ENCODE data around the gene SIL1. TPM values are rescaled to one million over a fixed set of nuclear protein-coding genes. Genes with fewer than 3 reads are reported as not detected.
A peak's percentile ranks its signal among the peaks of the same experiment; 100 is the strongest.

The SIL1 gene
- total RNA-seq, 4 donors from 2014 or later, result 20.3 to 39.2 (median 29.1) TPM

- TF ChIP-seq EP300 (IDR thresholded peaks at IDR 0.05) (no peak), CTCF (IDR thresholded peaks at IDR 0.05) (no peak), POLR2AphosphoS5 (IDR thresholded peaks at IDR 0.05) (peak; percentile 9 to 52)
- Histone ChIP-seq H3K27ac (replicated peaks in 1 of 4) (peak overlapping the region; percentile 80 to 91 (median 88)), H3K27me3 (no peaks in the 10 kb centered on the region), H3K4me3 (no peak overlapping the region), H3K9me3 (no peaks in the 10 kb centered on the region), H3K36me3 (no peaks in the 10 kb centered on the region), H3K4me1 (peaks cover 38 to 56% (median 54%) of the 10 kb centered on the region in 4 donors)
- no peak for DNase-seq (ENCODE audit: extremely low spot score)
- 17% methylated on average over 3 of the region's 3 CpGs for WGBS
- intact Hi-C loops (cut with DNase I), result no loop called here
Measured at GRCh38 chr5:139132515-139132914, 65.7 kb downstream of the SIL1 start.

GRCh38 chr5:139131921-139132432 lies 66.2 kb downstream of the SIL1 start:
- Histone ChIP-seq H3K4me3 (peak overlapping the region in 3 of 4 donors; percentile 34 to 44 (median 36)), H3K27me3 (no peaks in the 10 kb centered on the region), H3K36me3 (no peaks in the 10 kb centered on the region), H3K9me3 (no peaks in the 10 kb centered on the region), H3K27ac (replicated peaks in 1 of 4) (peak overlapping the region; percentile 80 to 91 (median 88)), H3K4me1 (peaks cover 39 to 60% (median 55%) of the 10 kb centered on the region in 4 donors)
- no peak for TF ChIP-seq CTCF (IDR thresholded peaks at IDR 0.05)
- no peak for TF ChIP-seq EP300 (IDR thresholded peaks at IDR 0.05)
- TF ChIP-seq POLR2AphosphoS5 (IDR thresholded peaks at IDR 0.05), result no peak
- no peak for TF ChIP-seq POLR2A (IDR thresholded peaks at IDR 0.05; ENCODE audit: low read depth)
- 21% methylated on average over 2 of the region's 2 CpGs for WGBS
- intact Hi-C loops (cut with DNase I), result no loop called here
- no peak for DNase-seq (ENCODE audit: extremely low spot score)

- Histone ChIP-seq H3K27ac (replicated peaks in 1 of 4) (peak overlapping the region; percentile 80 to 91 (median 88)), H3K36me3 (no peaks in the 10 kb centered on the region), H3K9me3 (no peaks in the 10 kb centered on the region), H3K4me1 (peaks cover 44 to 65% (median 61%) of the 10 kb centered on the region in 4 donors), H3K4me3 (peak overlapping the region; percentile 31 to 44 (median 35)), H3K27me3 (no peaks in the 10 kb centered on the region)
- DNase-seq (ENCODE audit: extremely low spot score), result no peak
- intact Hi-C loops (cut with DNase I), result no loop called here
- 18% methylated on average over 6 of the region's 6 CpGs for WGBS
- no peak for TF ChIP-seq POLR2A (IDR thresholded peaks at IDR 0.05; ENCODE audit: low read depth)
- TF ChIP-seq POLR2AphosphoS5 (IDR thresholded peaks at IDR 0.05), result peak; percentile 38 to 51
Measured at GRCh38 chr5:139131465-139131864, 66.7 kb downstream of the SIL1 start.

GRCh38 chr5:139131062-139131461 lies 67.1 kb downstream of the SIL1 start:
- intact Hi-C loops (cut with DNase I), result no loop called here
- Histone ChIP-seq H3K36me3 (no peaks in the 10 kb centered on the region), H3K27me3 (no peaks in the 10 kb centered on the region), H3K27ac (replicated peaks in 1 of 4) (peak overlapping the region; percentile 80 to 91 (median 88)), H3K4me3 (peak overlapping the region; percentile 31 to 44 (median 35)), H3K4me1 (peaks cover 48 to 69% (median 65%) of the 10 kb centered on the region in 4 donors), H3K9me3 (no peaks in the 10 kb centered on the region)
- no peak for DNase-seq (ENCODE audit: extremely low spot score)
- TF ChIP-seq EP300 (IDR thresholded peaks at IDR 0.05), result no peak
- no peak for TF ChIP-seq CTCF (IDR thresholded peaks at IDR 0.05)
- no peak for TF ChIP-seq POLR2A (IDR thresholded peaks at IDR 0.05; ENCODE audit: low read depth)
- TF ChIP-seq POLR2AphosphoS5 (IDR thresholded peaks at IDR 0.05), result no peak
- WGBS, result 28% methylated on average over 3 of the region's 3 CpGs

- intact Hi-C loops (cut with DNase I), result no loop called here
- TF ChIP-seq EP300 (IDR thresholded peaks at IDR 0.05) (no peak), POLR2AphosphoS5 (IDR thresholded peaks at IDR 0.05) (no peak), CTCF (IDR thresholded peaks at IDR 0.05) (no peak), POLR2A (IDR thresholded peaks at IDR 0.05; ENCODE audit: low read depth) (no peak)
- DNase-seq (ENCODE audit: extremely low spot score), result no peak
- Histone ChIP-seq H3K4me3 (no peak overlapping the region), H3K27ac (replicated peaks in 1 of 4) (peak overlapping the region; percentile 80 to 91 (median 88)), H3K9me3 (no peaks in the 10 kb centered on the region), H3K36me3 (peaks cover 0 to 3% (median 0%) of the 10 kb centered on the region in 4 donors), H3K27me3 (no peaks in the 10 kb centered on the region), H3K4me1 (peaks cover 49 to 75% (median 71%) of the 10 kb centered on the region in 4 donors)
- WGBS, result 77% methylated on average over 4 of the region's 4 CpGs
Measured at GRCh38 chr5:139130214-139130613, 68.0 kb downstream of the SIL1 start.

All from esophagus muscularis mucosa (tissue), 4 donors.